ENCODE data around the gene CEP112. TPM values are rescaled to one million over a fixed set of nuclear protein-coding genes. Genes with fewer than 3 reads are reported as not detected.

CEP112 gene
- total RNA-seq, 1 donor from 2014 or later = 3.8 TPM

GRCh38 chr17:65896889-65897288 is 295.0 kb downstream of the CEP112 start:
- no peak for ATAC-seq (ENCODE audit: low read depth)
- no peaks in the 10 kb centered on the region for H3K9me3 Mint-ChIP-seq
- no peaks in the 10 kb centered on the region for H3K27me3 Mint-ChIP-seq
- no peak overlapping the region for H3K27ac Mint-ChIP-seq
- TF ChIP-seq CTCF (IDR thresholded peaks at IDR 0.05) = no peak
- CTCF ChIA-PET = no interaction called here
- no peak overlapping the region for H3K4me3 Mint-ChIP-seq
- H3K4me1 Mint-ChIP-seq = no peaks in the 10 kb centered on the region
- H3K36me3 Mint-ChIP-seq (ENCODE audit: low read depth) = no peaks in the 10 kb centered on the region
- POLR2A ChIA-PET = no interaction called here
- DNase-seq = no peak
- intact Hi-C loops (cut with micrococcal nuclease) = no loop called here

- intact Hi-C loops (cut with micrococcal nuclease) = no loop called here
- ChIA-PET POLR2A (no interaction called here), CTCF (no interaction called here)
- Mint-ChIP-seq H3K36me3 (ENCODE audit: low read depth) (no peaks in the 10 kb centered on the region), H3K9me3 (no peaks in the 10 kb centered on the region), H3K4me3 (no peak overlapping the region), H3K4me1 (no peaks in the 10 kb centered on the region), H3K27ac (no peak overlapping the region), H3K27me3 (no peaks in the 10 kb centered on the region)
- no peak for DNase-seq
- no peak for ATAC-seq (ENCODE audit: low read depth)
- TF ChIP-seq CTCF (IDR thresholded peaks at IDR 0.05) = no peak
These were observed 296.0 kb downstream of the CEP112 start for GRCh38 chr17:65895969-65896368.

- Mint-ChIP-seq H3K27me3 (no peaks in the 10 kb centered on the region), H3K4me1 (no peaks in the 10 kb centered on the region), H3K36me3 (ENCODE audit: low read depth) (no peaks in the 10 kb centered on the region), H3K4me3 (no peak overlapping the region), H3K27ac (no peak overlapping the region), H3K9me3 (no peaks in the 10 kb centered on the region)
- ATAC-seq (ENCODE audit: low read depth) (no peak), DNase-seq (no peak)
- TF ChIP-seq CTCF (IDR thresholded peaks at IDR 0.05) = no peak
- intact Hi-C loops (cut with micrococcal nuclease) = no loop called here
- CTCF ChIA-PET = no interaction called here
- POLR2A ChIA-PET = no interaction called here
These were observed 298.1 kb downstream of the CEP112 start for GRCh38 chr17:65893692-65894279.

GRCh38 chr17:65892912-65893377 is 299.0 kb downstream of the CEP112 start:
- ATAC-seq (ENCODE audit: low read depth) (no peak), DNase-seq (no peak)
- no peak for TF ChIP-seq CTCF (IDR thresholded peaks at IDR 0.05)
- intact Hi-C loops (cut with micrococcal nuclease) = no loop called here
- no peak overlapping the region for H3K4me3 Mint-ChIP-seq
- no peaks in the 10 kb centered on the region for H3K4me1 Mint-ChIP-seq
- CTCF ChIA-PET = no interaction called here
- POLR2A ChIA-PET = no interaction called here
- no peaks in the 10 kb centered on the region for H3K9me3 Mint-ChIP-seq
- no peak overlapping the region for H3K27ac Mint-ChIP-seq
- H3K36me3 Mint-ChIP-seq (ENCODE audit: low read depth) = no peaks in the 10 kb centered on the region
- H3K27me3 Mint-ChIP-seq = no peaks in the 10 kb centered on the region

GRCh38 chr17:65891231-65891735 is 300.6 kb downstream of the CEP112 start:
- Mint-ChIP-seq H3K27ac (no peak overlapping the region), H3K4me3 (no peak overlapping the region), H3K27me3 (no peaks in the 10 kb centered on the region), H3K9me3 (no peaks in the 10 kb centered on the region), H3K4me1 (no peaks in the 10 kb centered on the region), H3K36me3 (ENCODE audit: low read depth) (no peaks in the 10 kb centered on the region)
- CTCF ChIA-PET = no interaction called here
- intact Hi-C loops (cut with micrococcal nuclease) = no loop called here
- ATAC-seq (ENCODE audit: low read depth) = no peak
- POLR2A ChIA-PET = no interaction called here
- DNase-seq = no peak
- no peak for TF ChIP-seq CTCF (IDR thresholded peaks at IDR 0.05)

Measured in activated B cell treated with CpG ODN at 0.5 μM for 24 hours (primary cell).